Upper lobe of left lung (tissue), 6 donors: ENCODE results near the gene NFIB. TPM values are rescaled to one million over a fixed set of nuclear protein-coding genes. Genes with fewer than 3 reads are reported as not detected.

Experiments
- ATAC-seq, 2 donors: fragments of 200-7000 bp; cut with Tn5 transposase; one replicate each; pipeline ENCODE4 v1.9.1; 2022; ENCODE audit warnings: mild to moderate bottlenecking in 2 of 2, moderate library complexity in 2 of 2; ENCODE audit not compliant: low FRiP score in 2 of 2
- DNase-seq, 2 donors: peaks; one replicate each; pipeline ENCODE4 v3.0.0-alpha.2; 2019 to 2020
- H3K27ac ChIP-seq, 4 donors: fragments of 200-600 bp; sonication (generic); one replicate each; pipeline ENCODE4 v1.5.1; 2016 to 2019
- H3K27me3 ChIP-seq, 4 donors: fragments of 200-600 bp; sonication (generic); one replicate each; pipeline ENCODE4 v1.5.1; 2017 to 2019
- H3K36me3 ChIP-seq, 4 donors: fragments of 200-600 bp; sonication (generic); one replicate each; pipeline ENCODE4 v1.5.1; 2016 to 2019
- H3K4me1 ChIP-seq, 4 donors: fragments of 200-600 bp; sonication (generic); one replicate each; pipeline ENCODE4 v1.5.1; 2018 to 2019
- H3K4me3 ChIP-seq, 4 donors: fragments of 200-600 bp; sonication (generic); one replicate each; pipeline ENCODE4 v1.5.1; 2017 to 2019; ENCODE audit warnings: mild to moderate bottlenecking in 2 of 4, moderate library complexity in 1 of 4
- H3K9me3 ChIP-seq, 4 donors: fragments of 200-600 bp; sonication (generic); one replicate each; pipeline ENCODE4 v1.5.1; 2018 to 2019
- EP300 ChIP-seq, 4 donors: sonication (generic); formaldehyde crosslinking; IDR thresholded peaks; one replicate each; pipeline ENCODE4 v1.5.1; 2017; ENCODE audit warnings: antibody characterized with exemption in 4 of 4, control low read depth in 2 of 4
- POLR2A ChIP-seq, 4 donors: fragments of 450-650 bp; IDR thresholded peaks; one replicate each; pipeline ENCODE4 v1.5.1; 2016 to 2017; ENCODE audit warnings: antibody characterized with exemption in 4 of 4, mild to moderate bottlenecking in 2 of 4
- POLR2AphosphoS5 ChIP-seq, 2 donors: sonication (generic); formaldehyde crosslinking; IDR thresholded peaks; one replicate each; pipeline ENCODE4 v1.5.1; 2017; ENCODE audit warnings: antibody characterized with exemption in 2 of 2
- WGBS, 2 donors: methylation state at CpG; one replicate each; pipeline ENCODE4 v1.1.5; 2017 to 2018; 5-methylcytosine and 5-hydroxymethylcytosine counted together
- total RNA-seq, 6 donors: library from RNA; depleted of rRNA in 4 of 6; stranded (reverse); fragments of >200 nt in 4 of 6; gene quantifications; one replicate each; pipeline versions ENCODE4 v1.1.0 to v1.2.1, GENCODE V29; 2016 to 2021
- TF ChIP-seq, protein P1 (sequence below), 6 experiments: fragments of 450-650 bp in 4 of 6; fragments of 200-600 bp in 2 of 6; sonication (generic) in 2 of 6; IDR thresholded peaks; one replicate each; pipeline ENCODE4 v1.5.1; 2016 to 2019; ENCODE audit warnings: antibody characterized with exemption in 6 of 6
- donor health status: DM: no; HTN: no; CAD: no; lungs with moderate emphysema.
- donor health status: DM: no; HTN: yes; CAD: no; lungs with severe emphysema.

Gene NFIB
- total RNA-seq, 6 donors from 2014 or later, result 33.9 to 109 (median 67.5) TPM

DNA sequence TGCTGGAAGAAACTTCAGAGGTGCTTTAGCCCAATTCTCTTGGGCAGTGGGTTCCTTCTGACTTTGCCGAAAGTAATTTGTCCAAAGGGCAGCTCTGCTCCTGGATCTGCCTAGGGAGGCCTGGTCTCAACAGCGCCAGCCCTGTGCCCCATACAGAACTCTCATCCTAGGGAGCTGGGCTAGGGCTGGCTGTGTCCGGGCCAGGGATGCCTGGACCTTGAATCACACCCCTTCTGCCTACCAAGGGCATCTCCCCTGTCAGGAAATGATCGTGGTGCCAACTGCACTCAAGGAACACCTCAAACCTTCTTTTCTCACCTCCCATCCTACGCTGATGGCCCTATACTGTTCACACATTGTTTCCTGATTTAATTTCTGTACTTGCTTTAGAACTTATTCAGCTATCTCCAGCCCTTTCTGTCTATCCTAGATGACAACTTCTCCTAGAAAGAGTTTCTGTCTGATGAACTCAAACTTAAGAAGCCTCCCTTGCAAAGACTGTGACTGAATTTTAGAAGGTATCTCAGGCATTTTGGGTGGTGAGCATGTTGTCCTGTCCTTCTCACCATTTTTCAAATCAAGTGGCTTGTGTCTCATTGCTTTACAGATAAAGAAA lies 37.4 kb upstream of the NFIB start:
- H3K4me3 ChIP-seq, result no peak overlapping the region
- TF ChIP-seq EP300 (IDR thresholded peaks at IDR 0.05) (no peak), POLR2AphosphoS5 (IDR thresholded peaks at IDR 0.05) (no peak), POLR2A (IDR thresholded peaks at IDR 0.05) (no peak)
- TF ChIP-seq, protein P1, sequence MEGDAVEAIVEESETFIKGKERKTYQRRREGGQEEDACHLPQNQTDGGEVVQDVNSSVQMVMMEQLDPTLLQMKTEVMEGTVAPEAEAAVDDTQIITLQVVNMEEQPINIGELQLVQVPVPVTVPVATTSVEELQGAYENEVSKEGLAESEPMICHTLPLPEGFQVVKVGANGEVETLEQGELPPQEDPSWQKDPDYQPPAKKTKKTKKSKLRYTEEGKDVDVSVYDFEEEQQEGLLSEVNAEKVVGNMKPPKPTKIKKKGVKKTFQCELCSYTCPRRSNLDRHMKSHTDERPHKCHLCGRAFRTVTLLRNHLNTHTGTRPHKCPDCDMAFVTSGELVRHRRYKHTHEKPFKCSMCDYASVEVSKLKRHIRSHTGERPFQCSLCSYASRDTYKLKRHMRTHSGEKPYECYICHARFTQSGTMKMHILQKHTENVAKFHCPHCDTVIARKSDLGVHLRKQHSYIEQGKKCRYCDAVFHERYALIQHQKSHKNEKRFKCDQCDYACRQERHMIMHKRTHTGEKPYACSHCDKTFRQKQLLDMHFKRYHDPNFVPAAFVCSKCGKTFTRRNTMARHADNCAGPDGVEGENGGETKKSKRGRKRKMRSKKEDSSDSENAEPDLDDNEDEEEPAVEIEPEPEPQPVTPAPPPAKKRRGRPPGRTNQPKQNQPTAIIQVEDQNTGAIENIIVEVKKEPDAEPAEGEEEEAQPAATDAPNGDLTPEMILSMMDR (IDR thresholded peaks at IDR 0.05), result no peak

DNA sequence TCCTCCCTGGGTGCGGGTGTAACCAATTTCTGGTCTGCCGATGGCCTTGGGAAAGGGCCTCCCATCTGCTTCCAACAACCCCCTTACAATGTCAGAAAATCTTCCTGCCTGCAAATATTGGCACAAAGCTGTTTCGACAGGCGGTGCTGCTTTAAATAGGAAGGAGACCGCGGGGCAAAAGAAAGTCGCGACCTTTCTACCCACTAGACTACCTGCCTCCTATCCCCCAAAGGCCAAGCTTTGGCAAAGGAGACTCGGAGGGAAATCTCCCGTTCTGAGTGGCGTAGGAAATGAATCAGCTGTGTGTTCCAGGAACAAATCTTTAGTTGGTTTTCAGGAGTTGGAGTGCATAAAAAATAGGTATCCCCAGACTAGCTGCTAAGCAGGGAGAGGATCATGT lies 36.8 kb upstream of the NFIB start:
- no peak for DNase-seq
- Histone ChIP-seq H3K4me1 (peaks cover 18 to 45% (median 36%) of the 10 kb centered on the region in 4 donors), H3K27ac (peak overlapping the region; percentile 72 to 85 (median 84)), H3K4me3 (no peak overlapping the region), H3K36me3 (no peaks in the 10 kb centered on the region), H3K9me3 (no peaks in the 10 kb centered on the region), H3K27me3 (peaks cover 0 to 18% (median 7%) of the 10 kb centered on the region in 4 donors)
- no peak for ATAC-seq
- 64 to 69% methylated on average over 11 of the region's 11 CpGs for WGBS, 2 donors
- TF ChIP-seq, protein P1 (IDR thresholded peaks at IDR 0.05), result no peak
- TF ChIP-seq POLR2AphosphoS5 (IDR thresholded peaks at IDR 0.05) (no peak), POLR2A (IDR thresholded peaks at IDR 0.05) (no peak), EP300 (IDR thresholded peaks at IDR 0.05) (no peak)

More for the DNA sequence above, 37.4 kb upstream of the NFIB start:
- H3K4me1 ChIP-seq, result peaks cover 18 to 42% (median 33%) of the 10 kb centered on the region in 4 donors
- H3K27ac ChIP-seq, result peak overlapping the region; percentile 72 to 85 (median 84)
- H3K9me3 ChIP-seq, result no peaks in the 10 kb centered on the region
- peaks cover 0 to 16% (median 7%) of the 10 kb centered on the region in 4 donors for H3K27me3 ChIP-seq
- 77 to 88% methylated on average over 4 to 5 of the region's 5 CpGs for WGBS, 2 donors
- ATAC-seq (no peak), DNase-seq (no peak)
- H3K36me3 ChIP-seq, result no peaks in the 10 kb centered on the region

DNA sequence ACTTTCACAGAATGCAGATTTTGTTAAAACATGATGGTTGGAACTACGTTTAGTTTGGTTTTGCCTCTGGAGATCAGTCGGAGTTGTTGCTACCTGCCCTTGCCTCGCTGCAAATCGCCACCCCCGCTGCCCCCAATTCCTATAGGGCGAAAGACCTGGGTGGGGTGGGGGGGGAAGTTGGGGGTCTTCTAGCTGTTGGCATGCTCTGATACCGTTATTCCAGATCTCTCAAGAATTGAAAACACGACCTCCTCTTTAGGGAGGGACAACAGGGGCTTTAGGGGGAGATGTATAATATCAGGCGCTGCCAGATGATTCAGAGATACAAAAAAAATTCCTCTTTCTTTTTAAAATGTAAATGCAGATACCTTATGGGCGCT lies 36.4 kb upstream of the NFIB start:
- ATAC-seq (no peak), DNase-seq (no peak)
- H3K4me3 ChIP-seq, result peak overlapping the region in 1 of 4 donors; percentile 44
- no peaks in the 10 kb centered on the region for H3K36me3 ChIP-seq
- peaks cover 18 to 45% (median 36%) of the 10 kb centered on the region in 4 donors for H3K4me1 ChIP-seq
- peaks cover 0 to 22% (median 7%) of the 10 kb centered on the region in 4 donors for H3K27me3 ChIP-seq
- no peak for TF ChIP-seq POLR2A (IDR thresholded peaks at IDR 0.05)
- peak overlapping the region; percentile 72 to 85 (median 84) for H3K27ac ChIP-seq
- 61 to 64% methylated on average over 10 of the region's 10 CpGs for WGBS, 2 donors
- no peaks in the 10 kb centered on the region for H3K9me3 ChIP-seq

DNA sequence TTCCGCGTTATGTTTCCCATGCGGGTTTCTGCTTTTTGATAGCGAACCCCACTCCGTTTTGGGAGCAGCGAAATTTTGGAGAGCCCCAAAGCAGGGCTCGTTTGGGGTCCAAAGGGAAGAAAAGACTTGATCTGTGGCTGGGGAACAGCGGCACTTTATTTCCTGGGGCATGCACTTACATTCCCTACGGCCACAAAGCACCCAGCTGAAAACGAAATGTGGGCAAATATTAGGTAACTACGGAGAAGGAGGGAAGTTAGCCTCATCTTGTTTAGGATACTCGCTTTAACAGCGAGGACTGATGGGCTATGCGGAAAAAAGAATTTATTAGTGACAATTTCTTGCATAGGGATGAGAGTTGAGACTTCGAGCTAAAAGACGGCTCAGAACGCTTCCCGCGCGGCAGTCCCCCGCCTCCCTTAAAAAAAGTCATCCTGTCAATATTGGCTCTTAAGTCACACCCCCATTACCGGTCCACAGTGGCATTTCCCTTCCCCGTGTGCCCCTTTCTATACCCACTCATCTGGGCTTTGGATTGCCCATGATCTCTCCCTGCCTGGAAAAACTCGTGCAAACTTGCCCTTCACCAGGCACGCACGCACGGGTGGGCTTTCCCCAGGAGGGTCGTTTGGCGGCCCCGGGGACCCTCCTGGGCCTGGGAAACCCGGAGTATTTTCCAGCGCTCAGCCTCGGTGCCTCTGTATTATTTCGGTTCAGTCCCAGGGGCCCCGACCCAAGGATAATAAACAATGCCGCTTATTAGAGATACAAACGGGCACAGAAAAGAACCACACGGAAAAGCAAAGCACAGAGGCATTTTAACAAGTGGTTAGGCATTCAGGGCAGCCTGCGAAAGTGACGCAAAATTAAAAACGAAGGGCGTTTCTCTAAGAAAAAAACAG lies 35.8 kb upstream of the NFIB start:
- Histone ChIP-seq H3K36me3 (no peaks in the 10 kb centered on the region), H3K4me1 (peaks cover 20 to 45% (median 36%) of the 10 kb centered on the region in 4 donors), H3K27me3 (peaks cover 0 to 22% (median 7%) of the 10 kb centered on the region in 4 donors), H3K27ac (peak overlapping the region; percentile 72 to 85 (median 84)), H3K4me3 (peak overlapping the region; percentile 12 to 59 (median 50)), H3K9me3 (no peaks in the 10 kb centered on the region)
- WGBS, 2 donors, result 20% methylated on average over 39 to 42 of the region's 42 CpGs
- TF ChIP-seq EP300 (IDR thresholded peaks at IDR 0.05) (no peak), POLR2A (IDR thresholded peaks at IDR 0.05) (no peak), POLR2AphosphoS5 (IDR thresholded peaks at IDR 0.05) (no peak)
- TF ChIP-seq, protein P1 (IDR thresholded peaks at IDR 0.05), result no peak
- DNase-seq (peak in 1 of 2 donors; percentile 33), ATAC-seq (no peak)

DNA sequence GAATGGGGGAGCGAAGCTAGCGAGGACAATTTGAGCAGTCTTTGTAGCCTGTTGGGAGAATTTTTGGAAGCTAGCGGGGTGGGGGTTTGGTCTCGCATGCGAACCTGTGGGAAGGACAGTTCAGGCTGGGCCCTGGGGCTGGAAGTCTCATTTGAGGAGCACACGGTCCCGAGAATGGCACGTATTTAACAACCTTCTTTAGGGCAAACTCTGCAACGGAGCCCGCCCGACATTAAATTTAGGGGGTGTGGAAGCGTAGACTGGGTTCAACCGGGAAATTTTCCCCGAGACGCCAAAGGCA lies 35.2 kb upstream of the NFIB start:
- peak overlapping the region in 3 of 4 donors; percentile 44 to 59 (median 55) for H3K4me3 ChIP-seq
- H3K36me3 ChIP-seq, result no peaks in the 10 kb centered on the region
- peaks cover 0 to 22% (median 7%) of the 10 kb centered on the region in 4 donors for H3K27me3 ChIP-seq
- no peaks in the 10 kb centered on the region for H3K9me3 ChIP-seq
- peaks cover 23 to 45% (median 36%) of the 10 kb centered on the region in 4 donors for H3K4me1 ChIP-seq
- TF ChIP-seq EP300 (IDR thresholded peaks at IDR 0.05) (no peak), POLR2AphosphoS5 (IDR thresholded peaks at IDR 0.05) (no peak), POLR2A (IDR thresholded peaks at IDR 0.05) (no peak)
- TF ChIP-seq, protein P1 (IDR thresholded peaks at IDR 0.05), result no peak
- peak overlapping the region; percentile 72 to 85 (median 84) for H3K27ac ChIP-seq
- ATAC-seq, result no peak
- WGBS, 2 donors, result 13 to 22% methylated on average over 11 to 15 of the region's 15 CpGs
- no peak for DNase-seq
